GM12878 (cell line): Measurements from ENCODE around the gene LGALS3. TPM values are rescaled to one million over a fixed set of nuclear protein-coding genes. Genes with fewer than 3 reads are reported as not detected.

ENCODE experiments used
- ATAC-seq: fragments of 200-7000 bp; cut with Tn5 transposase; 3 replicates; pipeline ENCODE4 v1.9.1; 2020; ENCODE audit warnings: mild to moderate bottlenecking, moderate library complexity
- BruUV-seq: library from RNA; stranded (reverse); fragments of 400-500 nt; replicated peaks from 2 replicates; lab custom pipeline; 2021; lab: Mats Ljungman, UMichigan
- CTCF ChIA-PET: fragments of 300-600 bp; sonication (Branson Sonifier 250); formaldehyde crosslinking; extraction: SDS; loops from one replicate; lab custom pipeline; 2021; ENCODE audit warnings: inconsistent platforms; lab: Yijun Ruan, JAX
- POLR2A ChIA-PET: fragments of 350-600 bp; formaldehyde crosslinking; extraction: SDS; loops from one replicate; lab custom pipeline; 2021; ENCODE audit warnings: inconsistent platforms; lab: Charles Lee
- RAD21 ChIA-PET: fragments of 300-600 bp; sonication (Branson Sonifier 250); formaldehyde crosslinking; loops from one replicate; lab custom pipeline; 2023; ENCODE audit warnings: antibody characterized with exemption; ENCODE audit not compliant: unreplicated experiment; lab: Charles Lee
- SMC1A ChIA-PET: fragments of 300-600 bp; sonication (Branson Sonifier 250); formaldehyde crosslinking; loops from one replicate; lab custom pipeline; 2023; ENCODE audit not compliant: unreplicated experiment, uncharacterized antibody; lab: Charles Lee
- DNase-seq: peaks from one replicate; pipeline ENCODE4 v3.0.0-alpha.2; 2011; ENCODE audit warnings: low read depth, low spot score
- FAIRE-seq: peaks from 3 replicates; lab custom pipeline; 2011; peaks lifted over from hg19 to GRCh38; lab: Jason Lieb, UNC
- H2AFZ ChIP-seq: 2 replicates; pipeline ENCODE4 v1.6.0; 2011; ENCODE audit warnings: low read depth, low read length, control low read depth; ENCODE audit not compliant: control insufficient read depth
- H3K27ac ChIP-seq: 2 replicates; pipeline ENCODE4 v1.5.1; 2011; ENCODE audit warnings: control low read depth; ENCODE audit not compliant: control insufficient read depth, insufficient read depth
- H3K27me3 ChIP-seq, 2 experiments: replicated peaks in 1 of 2; 2 replicates each; pipeline versions ENCODE4 v1.6.0 to v1.6.1; 2011; ENCODE audit warnings: low read length in 1 of 2; ENCODE audit not compliant: control insufficient read depth in 2 of 2, insufficient read depth in 2 of 2
- H3K36me3 ChIP-seq, 2 experiments: 2 replicates each; pipeline ENCODE4 v1.5.1; 2011; ENCODE audit warnings: low read length in 1 of 2; ENCODE audit not compliant: control insufficient read depth in 2 of 2, insufficient read depth in 2 of 2
- H3K4me1 ChIP-seq: 2 replicates; pipeline ENCODE4 v1.6.1; 2011; ENCODE audit warnings: mild to moderate bottlenecking, low read length, moderate library complexity, mixed read lengths; ENCODE audit not compliant: control insufficient read depth, insufficient read depth
- H3K4me2 ChIP-seq: 2 replicates; pipeline ENCODE4 v1.6.0; 2011; ENCODE audit warnings: control low read depth; ENCODE audit not compliant: control insufficient read depth, insufficient read depth
- H3K4me3 ChIP-seq: fragments of 200-600 bp; sonication (generic); 2 replicates; pipeline ENCODE4 v1.5.1; 2016
- H3K79me2 ChIP-seq: 2 replicates; pipeline ENCODE4 v1.6.0; 2011; ENCODE audit warnings: low read length; ENCODE audit not compliant: control insufficient read depth, insufficient read depth
- H3K9ac ChIP-seq: 2 replicates; pipeline ENCODE4 v1.8.0; 2011; ENCODE audit warnings: low read length, control low read depth, mixed read lengths; ENCODE audit not compliant: control insufficient read depth, insufficient read depth
- H3K9me3 ChIP-seq: replicated peaks from 3 replicates; pipeline ENCODE4 v1.5.1; 2011; ENCODE audit warnings: mild to moderate bottlenecking, low read length; ENCODE audit not compliant: control insufficient read depth, insufficient read depth
- H4K20me1 ChIP-seq: 2 replicates; pipeline ENCODE4 v1.6.0; 2011; ENCODE audit not compliant: control insufficient read depth, insufficient read depth
- ATF3 ChIP-seq: IDR thresholded peaks from 2 replicates; pipeline ENCODE4 v1.6.1; 2011; ENCODE audit warnings: low read depth, mild to moderate bottlenecking, low read length, moderate library complexity, borderline replicate concordance; ENCODE audit errors: extremely low read depth
- BACH1 ChIP-seq: fragments of 450-650 bp; IDR thresholded peaks from 2 replicates; pipeline ENCODE4 v1.6.1; 2017; ENCODE audit warnings: mild to moderate bottlenecking, borderline replicate concordance
- BHLHE40 ChIP-seq, 2 experiments: fragments of 450-650 bp in 1 of 2; IDR thresholded peaks; 2 replicates each; pipeline ENCODE4 v1.6.1; 2011 to 2017; ENCODE audit warnings: low read depth in 2 of 2, borderline replicate concordance in 1 of 2, improper control_type of control experiment in 1 of 2, low read length in 1 of 2, mild to moderate bottlenecking in 1 of 2
- CHD4 ChIP-seq: fragments of 200-600 bp; sonication (generic); IDR thresholded peaks from 2 replicates; pipeline ENCODE4 v1.6.1; 2016; ENCODE audit warnings: mild to moderate bottlenecking
- DPF2 ChIP-seq: fragments of 450-650 bp; IDR thresholded peaks from 2 replicates; pipeline ENCODE4 v1.6.1; 2017; ENCODE audit warnings: mild to moderate bottlenecking
- IKZF1 ChIP-seq: fragments of 450-650 bp; conservative IDR thresholded peaks from 2 replicates; pipeline ENCODE4 v1.6.1; 2017; ENCODE audit warnings: antibody characterized with exemption, mild to moderate bottlenecking
- LARP7 ChIP-seq: fragments of 450-650 bp; IDR thresholded peaks from 2 replicates; pipeline ENCODE4 v1.6.1; 2017; ENCODE audit warnings: mild to moderate bottlenecking
- MAX ChIP-seq: IDR thresholded peaks from 2 replicates; pipeline ENCODE4 v1.6.1; 2012; ENCODE audit warnings: low read depth, low read length, improper control_type of control experiment
- MXI1 ChIP-seq: fragments of 150-350 bp; IDR thresholded peaks from 2 replicates; pipeline ENCODE4 v1.6.1; 2011; ENCODE audit warnings: low read depth, mild to moderate bottlenecking, inconsistent platforms, low read length, improper control_type of control experiment
- POLR2A ChIP-seq: IDR thresholded peaks from 2 replicates; pipeline ENCODE4 v1.6.1; 2011; ENCODE audit warnings: low read depth, mild to moderate bottlenecking, low read length
- POLR2AphosphoS5 ChIP-seq: IDR thresholded peaks from 2 replicates; pipeline ENCODE4 v1.6.1; 2011; ENCODE audit warnings: mild to moderate bottlenecking, low read length, inconsistent platforms
- RAD21 ChIP-seq: IDR thresholded peaks from 2 replicates; pipeline ENCODE4 v1.6.1; 2011; ENCODE audit warnings: mild to moderate bottlenecking, low read depth, low read length, moderate library complexity; ENCODE audit not compliant: insufficient read depth
- RAD51 ChIP-seq: fragments of 450-650 bp; IDR thresholded peaks from 2 replicates; pipeline ENCODE4 v1.6.1; 2016; ENCODE audit warnings: moderate library complexity, mild to moderate bottlenecking, inconsistent platforms
- RELA ChIP-seq: fragments of 450-650 bp; IDR thresholded peaks from 2 replicates; pipeline ENCODE4 v1.8.0; 2014; ENCODE audit warnings: borderline replicate concordance; ENCODE audit not compliant: partially characterized antibody
- RELB ChIP-seq: fragments of 450-650 bp; IDR thresholded peaks from 2 replicates; pipeline ENCODE4 v1.6.1; 2017; ENCODE audit warnings: low read depth, mild to moderate bottlenecking, moderate library complexity
- SIN3A ChIP-seq: IDR thresholded peaks from 2 replicates; pipeline ENCODE4 v1.6.1; 2012; ENCODE audit warnings: low read depth, low read length, improper control_type of control experiment
- ZNF687 ChIP-seq: fragments of 450-650 bp; IDR thresholded peaks from 2 replicates; pipeline ENCODE4 v1.6.1; 2017; ENCODE audit warnings: mild to moderate bottlenecking, moderate library complexity
- WGBS: methylation state at CpG from one replicate; pipeline ENCODE4 v1.1.6; 2016; ENCODE audit warnings: low lambda C conversion rate; ENCODE audit not compliant: insufficient replicate concordance, insufficient coverage; ENCODE audit errors: missing lambda C conversion rate; 5-methylcytosine and 5-hydroxymethylcytosine counted together
- in situ Hi-C: fragments of 300-500 bp; cut with MboI; formaldehyde crosslinking; loops from 9 replicates; pipeline ENCODE4 v1.14.3; 2018; ENCODE audit warnings: mixed read lengths
- intact Hi-C: fragments of 100-400 bp; cut with micrococcal nuclease; formaldehyde crosslinking; loops from one replicate; pipeline ENCODE4 v1.14.2; 2022; ENCODE audit not compliant: unreplicated experiment
- polyA plus RNA-seq, 11 experiments: library from polyadenylated mRNA; depleted of rRNA in 4 of 11; unstranded in 6 of 11; stranded (reverse) in 5 of 11; fragments of >200 nt; fragmentation: Nextera tagmentation in 4 of 11; fragmentation: Illumina TruSeq in 1 of 11; extraction: Ambion mirVana in 4 of 11; extraction: Trizol in 1 of 11; gene quantifications; 1 replicate in 1 of 11; 2 replicates in 10 of 11; pipeline versions ENCODE4 v1.2.1 to v1.2.3, GENCODE V29; 2011 to 2016; ENCODE audit warnings: inconsistent platforms in 2 of 11, missing spikeins in 2 of 11, low read depth in 1 of 11
- total RNA-seq, 4 experiments: library from RNA; depleted of rRNA in 3 of 4; stranded (reverse); fragments of >200 nt in 3 of 4; fragmentation: Illumina TruSeq in 1 of 4; extraction: Trizol in 1 of 4; gene quantifications; 2 replicates each; pipeline versions ENCODE4 v1.2.1 to v1.2.3, GENCODE V29; 2013 to 2021

The LGALS3 gene
- total and polyA plus RNA-seq, 10 of the 15 experiments (the other 5 are each of a cell fraction or from before 2014, with no cell fraction given), result 1.5 to 34.2 (median 18.4) TPM

GRCh38 chr14:55129428-55130195 is 560 bp downstream of the LGALS3 start:
- FAIRE-seq, result no peak
- Histone ChIP-seq H2AFZ (peak overlapping the region; percentile 76), H4K20me1 (peaks cover 3% of the 10 kb centered on the region; the same call in 1 of the 2 replicates), H3K9me3 (no peaks in the 10 kb centered on the region), H3K4me3 (peak overlapping the region; percentile 73), H3K27ac (0 out of 2 replicates have a peak overlapping the region, but pooled peaks have one; percentile 24), H3K27me3 (no peaks in the 10 kb centered on the region), H3K4me1 (peaks cover 6% of the 10 kb centered on the region), H3K36me3 (no peaks in the 10 kb centered on the region), H3K9ac (peak overlapping the region; percentile 42), H3K4me2 (peak overlapping the region; percentile 93), H3K79me2 (peaks cover 4% of the 10 kb centered on the region)
- no peak for DNase-seq
- no TSS peak for BruUV-seq
- ChIA-PET SMC1A (interaction anchor here (1.2 to 5.7 kb wide), 4 partner anchors 27 to 38 kb away, joined by 3 to 26 read pairs (median 5); no protein-coding TSS in a partner anchor), POLR2A (interaction anchor here (0.6 to 1.8 kb wide), 7 partner anchors 27 to 63 kb away, joined by 3 to 7 read pairs (median 3); no protein-coding TSS in a partner anchor), RAD21 (interaction anchor here (0.7 to 2.4 kb wide), 5 partner anchors 26 to 103 kb away, joined by 3 to 10 read pairs (median 3); no protein-coding TSS in a partner anchor), CTCF (interaction anchor here (0.9 to 1.4 kb wide), 2 partner anchors 28 to 31 kb away, joined by 3 to 4 read pairs; no protein-coding TSS in a partner anchor)
- in situ Hi-C loops, result no loop called here
- intact Hi-C loops, result loop anchor here (1.0 to 2.0 kb wide), 2 partner anchors 31 to 41 kb away; no protein-coding TSS in a partner anchor
- peak; percentile 83 for ATAC-seq
- WGBS, result 2% methylated on average over 44 of the region's 53 CpGs
- peak; percentile 93 for TF ChIP-seq IKZF1
- peak; percentile 87 for TF ChIP-seq MAX
- TF ChIP-seq DPF2, result peak; percentile 62; the same call in 1 of the 2 replicates
- peak; percentile 70 for TF ChIP-seq RELB
- 0 out of 2 replicates have a peak, but pooled peaks have one; percentile 10 for TF ChIP-seq LARP7
- no peak for TF ChIP-seq CHD4
- TF ChIP-seq POLR2A, result peak; percentile 71
- peak; percentile 50; the same call in 1 of the 2 replicates for TF ChIP-seq POLR2AphosphoS5
- TF ChIP-seq RELA, result no peak
- peak; percentile 27 to 79; a peak in 3 of 4 replicates for TF ChIP-seq BHLHE40 (IDR thresholded peaks at IDR 0.05; ENCODE audit: borderline replicate concordance in 1 of 2, low read depth in 2 of 2, low read length in 1 of 2)
- TF ChIP-seq BACH1, result 0 out of 2 replicates have a peak, but pooled peaks have one; percentile 39
- TF ChIP-seq RAD21, result no peak
- TF ChIP-seq MXI1, result 0 out of 2 replicates have a peak, but pooled peaks have one; percentile 34
- TF ChIP-seq SIN3A, result peak; percentile 39; the same call in 1 of the 2 replicates
- TF ChIP-seq RAD51, result no peak
- TF ChIP-seq ATF3, result no peak
- TF ChIP-seq ZNF687, result peak; percentile 80
